ENCODE results near the gene HSF2.
"Not testable (repeated sequence)": the region's sequence is repeated elsewhere in the genome, so short reads cannot be mapped to it uniquely, and the experiment has no call there.

The HSF2 gene

DNA sequence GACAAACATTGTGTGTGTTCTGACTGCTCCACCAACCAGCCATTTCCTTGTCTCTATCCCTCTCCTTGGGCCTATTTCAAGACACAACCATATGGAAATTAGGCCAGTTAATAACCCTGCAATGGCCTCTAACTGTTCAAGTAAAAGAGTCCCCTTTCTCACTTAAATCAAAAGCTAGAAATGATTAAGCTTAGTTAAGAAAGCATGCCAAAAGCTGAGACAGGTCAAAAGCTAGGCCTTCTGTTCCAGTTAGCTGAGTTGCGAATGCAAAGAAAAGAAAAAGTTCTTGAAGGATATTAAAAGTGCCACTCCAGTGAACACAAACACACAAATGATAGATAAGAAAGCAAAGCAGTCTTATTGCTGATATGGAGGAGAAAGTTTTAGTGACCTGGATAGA lies 49.6 kb downstream of the HSF2 start:
- no peak for TF ChIP-seq SP1 (IDR thresholded peaks at IDR 0.05)
- TF ChIP-seq TARDBP (IDR thresholded peaks at IDR 0.05) = no peak
- no peak for TF ChIP-seq ELF4 (IDR thresholded peaks at IDR 0.05)
- TF ChIP-seq L3MBTL2 (conservative IDR thresholded peaks at IDR 0.05) = no peak
- TF ChIP-seq FOXM1 (IDR thresholded peaks at IDR 0.05; ENCODE audit: borderline replicate concordance) = no peak
- ChIA-PET POLR2A (no interaction called here), CTCF (no interaction called here)
- DNase-seq (ENCODE audit: extremely low spot score) = no peak

DNA sequence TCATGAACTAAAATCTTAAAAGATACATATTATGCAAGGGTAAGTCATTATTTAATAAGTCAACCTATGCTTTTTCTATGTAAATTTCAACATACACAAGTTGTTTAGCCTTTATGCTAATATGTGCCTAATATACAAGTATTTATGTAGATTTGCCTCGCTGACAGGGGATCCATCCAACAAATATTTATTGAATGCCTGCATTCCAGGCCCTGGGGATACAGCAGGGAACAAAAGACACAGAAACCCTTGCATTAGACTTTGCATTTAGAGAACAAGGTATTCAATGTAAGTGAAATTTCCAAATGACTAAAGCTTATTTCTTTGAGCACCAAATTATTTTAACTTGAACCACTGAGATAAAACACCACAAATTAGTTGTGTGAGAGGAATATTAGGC lies 53.1 kb downstream of the HSF2 start:
- POLR2A ChIA-PET = no interaction called here
- TF ChIP-seq SUZ12 (IDR thresholded peaks at IDR 0.05) = no peak
- no peak for TF ChIP-seq TARDBP (IDR thresholded peaks at IDR 0.05)
- no peak for TF ChIP-seq BHLHE40 (IDR thresholded peaks at IDR 0.05; ENCODE audit: borderline replicate concordance)
- no peak for TF ChIP-seq SP1 (IDR thresholded peaks at IDR 0.05)
- no peak for TF ChIP-seq FOXA1 (IDR thresholded peaks at IDR 0.05)
- no peak for TF ChIP-seq ARNT (IDR thresholded peaks at IDR 0.05)
- no peak for TF ChIP-seq ELF4 (IDR thresholded peaks at IDR 0.05)
- no peak for TF ChIP-seq NFRKB (IDR thresholded peaks at IDR 0.05)
- TF ChIP-seq CTBP1 (IDR thresholded peaks at IDR 0.05; ENCODE audit: borderline replicate concordance) = no peak
- no peak for TF ChIP-seq FOXK2 (IDR thresholded peaks at IDR 0.05)
- no peak for TF ChIP-seq ZNF384 (IDR thresholded peaks at IDR 0.05)
- no peak for TF ChIP-seq HDGF (IDR thresholded peaks at IDR 0.05; ENCODE audit: borderline replicate concordance)
- TF ChIP-seq, protein P1, sequence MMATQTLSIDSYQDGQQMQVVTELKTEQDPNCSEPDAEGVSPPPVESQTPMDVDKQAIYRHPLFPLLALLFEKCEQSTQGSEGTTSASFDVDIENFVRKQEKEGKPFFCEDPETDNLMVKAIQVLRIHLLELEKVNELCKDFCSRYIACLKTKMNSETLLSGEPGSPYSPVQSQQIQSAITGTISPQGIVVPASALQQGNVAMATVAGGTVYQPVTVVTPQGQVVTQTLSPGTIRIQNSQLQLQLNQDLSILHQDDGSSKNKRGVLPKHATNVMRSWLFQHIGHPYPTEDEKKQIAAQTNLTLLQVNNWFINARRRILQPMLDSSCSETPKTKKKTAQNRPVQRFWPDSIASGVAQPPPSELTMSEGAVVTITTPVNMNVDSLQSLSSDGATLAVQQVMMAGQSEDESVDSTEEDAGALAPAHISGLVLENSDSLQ (IDR thresholded peaks at IDR 0.05) = no peak
- no peak for TF ChIP-seq FOXM1 (IDR thresholded peaks at IDR 0.05; ENCODE audit: borderline replicate concordance)
- no peak for TF ChIP-seq L3MBTL2 (conservative IDR thresholded peaks at IDR 0.05)
- DNase-seq (ENCODE audit: extremely low spot score) = no peak
- CTCF ChIA-PET = interaction anchor here (0.6 kb wide), 1 partner anchor 1052 kb away, joined by 7 read pairs; no protein-coding TSS in a partner anchor

GRCh38 chr6:122454673-122455072 lies 55.2 kb downstream of the HSF2 start:
- POLR2A ChIA-PET = no interaction called here

GRCh38 chr6:122455116-122455515 lies 55.7 kb downstream of the HSF2 start:
- POLR2A ChIA-PET, CTCF ChIA-PET: not testable (repeated sequence)

More at GRCh38 chr6:122454673-122455072, 55.2 kb downstream of the HSF2 start:
- no peak for DNase-seq (ENCODE audit: extremely low spot score)
- TF ChIP-seq FOXM1 (IDR thresholded peaks at IDR 0.05; ENCODE audit: borderline replicate concordance) = no peak
- no peak for TF ChIP-seq ARNT (IDR thresholded peaks at IDR 0.05)
- no peak for TF ChIP-seq L3MBTL2 (conservative IDR thresholded peaks at IDR 0.05)
- TF ChIP-seq, protein P1 (IDR thresholded peaks at IDR 0.05) = no peak
- CTCF ChIA-PET = no interaction called here

GRCh38 chr6:122458087-122458486 lies 58.6 kb downstream of the HSF2 start:
- CTCF ChIA-PET = no interaction called here

More at GRCh38 chr6:122455116-122455515, 55.7 kb downstream of the HSF2 start:
- not testable (repeated sequence) for DNase-seq (ENCODE audit: extremely low spot score)

DNA sequence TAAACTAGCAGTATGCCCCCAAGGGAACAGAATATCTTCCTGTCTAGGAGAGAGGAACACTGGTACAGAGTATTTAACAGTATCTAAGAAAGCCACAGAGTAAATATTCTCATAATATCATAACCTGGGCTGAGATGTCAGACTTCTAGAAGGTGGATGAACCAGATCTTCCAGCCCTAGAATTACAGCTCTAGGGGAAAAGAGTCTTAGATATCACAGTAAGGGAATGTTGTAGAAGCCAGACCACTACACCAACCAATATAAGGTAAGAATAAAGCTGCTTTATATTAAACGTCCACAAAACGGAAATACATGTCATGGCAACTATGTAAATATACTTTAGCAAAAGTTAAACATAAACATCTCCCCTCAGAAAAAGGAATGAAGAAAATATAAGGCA lies 59.8 kb downstream of the HSF2 start:
- CTCF ChIA-PET = no interaction called here
- TF ChIP-seq FOXA1 (IDR thresholded peaks at IDR 0.05) (no peak), ZNF384 (IDR thresholded peaks at IDR 0.05) (no peak), LEF1 (IDR thresholded peaks at IDR 0.05; ENCODE audit: borderline replicate concordance) (no peak), L3MBTL2 (conservative IDR thresholded peaks at IDR 0.05) (no peak), NFRKB (IDR thresholded peaks at IDR 0.05) (no peak), HDGF (IDR thresholded peaks at IDR 0.05; ENCODE audit: borderline replicate concordance) (no peak), FOXK2 (IDR thresholded peaks at IDR 0.05) (no peak), TARDBP (IDR thresholded peaks at IDR 0.05) (no peak)
- POLR2A ChIA-PET = no interaction called here
- no peak for DNase-seq (ENCODE audit: extremely low spot score)

More at GRCh38 chr6:122458087-122458486, 58.6 kb downstream of the HSF2 start:
- no peak for TF ChIP-seq SP1 (IDR thresholded peaks at IDR 0.05)
- TF ChIP-seq L3MBTL2 (conservative IDR thresholded peaks at IDR 0.05) = no peak
- no peak for TF ChIP-seq TARDBP (IDR thresholded peaks at IDR 0.05)
- no peak for TF ChIP-seq ELF4 (IDR thresholded peaks at IDR 0.05)
- TF ChIP-seq, protein P1 (IDR thresholded peaks at IDR 0.05) = no peak
- TF ChIP-seq CTBP1 (IDR thresholded peaks at IDR 0.05; ENCODE audit: borderline replicate concordance) = no peak
- no peak for TF ChIP-seq NFRKB (IDR thresholded peaks at IDR 0.05)
- no peak for TF ChIP-seq FOXK2 (IDR thresholded peaks at IDR 0.05)
- no peak for TF ChIP-seq ZNF384 (IDR thresholded peaks at IDR 0.05)
- TF ChIP-seq SUZ12 (IDR thresholded peaks at IDR 0.05) = no peak
- TF ChIP-seq LEF1 (IDR thresholded peaks at IDR 0.05; ENCODE audit: borderline replicate concordance) = no peak
- no peak for TF ChIP-seq ARNT (IDR thresholded peaks at IDR 0.05)
- no peak for TF ChIP-seq HDGF (IDR thresholded peaks at IDR 0.05; ENCODE audit: borderline replicate concordance)
- no peak for TF ChIP-seq FOXM1 (IDR thresholded peaks at IDR 0.05; ENCODE audit: borderline replicate concordance)
- TF ChIP-seq FOXA1 (IDR thresholded peaks at IDR 0.05) = no peak
- no peak for TF ChIP-seq BHLHE40 (IDR thresholded peaks at IDR 0.05; ENCODE audit: borderline replicate concordance)
- DNase-seq (ENCODE audit: extremely low spot score) = no peak
- POLR2A ChIA-PET = no interaction called here

- CTCF ChIA-PET; POLR2A ChIA-PET; DNase-seq (ENCODE audit: extremely low spot score): not testable (repeated sequence)
These were observed 60.5 kb downstream of the HSF2 start for GRCh38 chr6:122459865-122460416.
